ENCODE measurements around the gene BZW1.

BZW1 gene

GRCh38 chr2:200811333-200812121 is at the start of gene BZW1:
Gene BZW1, plus strand, starts transcription at chr2:200811910. Its CDS starts 1,308 bp downstream, at chr2:200813218.
- H3K4me2 ChIP-seq (ENCODE audit: low read depth, low read length), result peak within 1 kb of the TSS; percentile 96
- no peak for TF ChIP-seq CTCF (IDR thresholded peaks at IDR 0.05; ENCODE audit: low read length)
- TF ChIP-seq EZH2 (optimal IDR thresholded peaks at IDR 0.05; ENCODE audit: low read depth, low read length), result no peak
- no peak for TF ChIP-seq EZH2phosphoT487 (IDR thresholded peaks at IDR 0.05; ENCODE audit: low read length)
- peaks cover 44% of the 10 kb centered on the region for H3K79me2 ChIP-seq (ENCODE audit: low read length)

GRCh38 chr2:200762127-200762526 is 49.6 kb upstream of the BZW1 start:
- no peak overlapping the region for H3K27ac ChIP-seq (ENCODE audit: low read length)
- no peaks in the 10 kb centered on the region for H4K20me1 ChIP-seq (ENCODE audit: insufficient read depth, low read length)
- TF ChIP-seq EZH2 (optimal IDR thresholded peaks at IDR 0.05; ENCODE audit: low read depth, low read length) (no peak), CTCF (IDR thresholded peaks at IDR 0.05; ENCODE audit: low read length) (no peak), EZH2phosphoT487 (IDR thresholded peaks at IDR 0.05; ENCODE audit: low read length) (no peak)
- no peaks in the 10 kb centered on the region for H3K79me2 ChIP-seq (ENCODE audit: low read length)
- DNase-seq, result no peak
- H3K9ac ChIP-seq (ENCODE audit: low read length), result no peak overlapping the region
- H3K9me3 ChIP-seq (replicated peaks; ENCODE audit: insufficient read depth, low read length), result no peaks in the 10 kb centered on the region
- H3K36me3 ChIP-seq (replicated peaks; ENCODE audit: insufficient read depth, low read length), result no peaks in the 10 kb centered on the region
- no peak overlapping the region for H3K4me3 ChIP-seq (ENCODE audit: low read length)
- no peaks in the 10 kb centered on the region for H3K27me3 ChIP-seq (replicated peaks; ENCODE audit: insufficient read depth, low read length)
- no peak overlapping the region for H2AFZ ChIP-seq (ENCODE audit: low read length)
- no peaks in the 10 kb centered on the region for H3K9me2 ChIP-seq (replicated peaks; ENCODE audit: insufficient read depth, low read length)
- H3K4me2 ChIP-seq (ENCODE audit: low read depth, low read length), result no peak overlapping the region
- H3F3A ChIP-seq (ENCODE audit: insufficient read depth, low read length), result no peaks in the 10 kb centered on the region
- H3K4me1 ChIP-seq (ENCODE audit: low read length), result no peaks in the 10 kb centered on the region

More at GRCh38 chr2:200811333-200812121, at the start of gene BZW1:
- DNase-seq, result peak; percentile 96
- Histone ChIP-seq H3K9ac (ENCODE audit: low read length) (peak within 1 kb of the TSS; percentile 98), H2AFZ (ENCODE audit: low read length) (peak within 1 kb of the TSS; percentile 82), H3K9me3 (replicated peaks; ENCODE audit: insufficient read depth, low read length) (no peaks in the 10 kb centered on the region), H3F3A (ENCODE audit: insufficient read depth, low read length) (peaks cover 24% of the 10 kb centered on the region), H3K9me2 (replicated peaks; ENCODE audit: insufficient read depth, low read length) (no peaks in the 10 kb centered on the region), H4K20me1 (ENCODE audit: insufficient read depth, low read length) (peaks cover 8% of the 10 kb centered on the region; the same call in 1 of the 2 replicates), H3K4me3 (ENCODE audit: low read length) (peak within 1 kb of the TSS; percentile 96), H3K4me1 (ENCODE audit: low read length) (peaks cover 25% of the 10 kb centered on the region), H3K27me3 (replicated peaks; ENCODE audit: insufficient read depth, low read length) (no peaks in the 10 kb centered on the region), H3K27ac (ENCODE audit: low read length) (peak within 1 kb of the TSS; percentile 94), H3K36me3 (replicated peaks; ENCODE audit: insufficient read depth, low read length) (peaks cover 13% of the 10 kb centered on the region; the same call in 1 of the 2 replicates)

- no peaks in the 10 kb centered on the region for H3F3A ChIP-seq (ENCODE audit: insufficient read depth, low read length)
- H2AFZ ChIP-seq (ENCODE audit: low read length), result no peak overlapping the region
Observed at GRCh38 chr2:200763422-200763821, 48.3 kb upstream of the BZW1 start.

More at GRCh38 chr2:200763422-200763821, 48.3 kb upstream of the BZW1 start:
- H3K9me3 ChIP-seq (replicated peaks; ENCODE audit: insufficient read depth, low read length), result no peaks in the 10 kb centered on the region
- DNase-seq, result no peak
- no peak overlapping the region for H3K4me2 ChIP-seq (ENCODE audit: low read depth, low read length)
- H3K27me3 ChIP-seq (replicated peaks; ENCODE audit: insufficient read depth, low read length), result no peaks in the 10 kb centered on the region
- no peak for TF ChIP-seq EZH2 (optimal IDR thresholded peaks at IDR 0.05; ENCODE audit: low read depth, low read length)
- TF ChIP-seq EZH2phosphoT487 (IDR thresholded peaks at IDR 0.05; ENCODE audit: low read length), result no peak
- TF ChIP-seq CTCF (IDR thresholded peaks at IDR 0.05; ENCODE audit: low read length), result no peak
- no peaks in the 10 kb centered on the region for H3K4me1 ChIP-seq (ENCODE audit: low read length)
- no peaks in the 10 kb centered on the region for H3K36me3 ChIP-seq (replicated peaks; ENCODE audit: insufficient read depth, low read length)
- no peak overlapping the region for H3K27ac ChIP-seq (ENCODE audit: low read length)
- H3K4me3 ChIP-seq (ENCODE audit: low read length), result no peak overlapping the region
- no peak overlapping the region for H3K9ac ChIP-seq (ENCODE audit: low read length)
- no peaks in the 10 kb centered on the region for H3K9me2 ChIP-seq (replicated peaks; ENCODE audit: insufficient read depth, low read length)
- H3K79me2 ChIP-seq (ENCODE audit: low read length), result no peaks in the 10 kb centered on the region
- H4K20me1 ChIP-seq (ENCODE audit: insufficient read depth, low read length), result no peaks in the 10 kb centered on the region

Measured in MM.1S (cell line).